Activated CD8-positive, alpha-beta T cell treated with anti-CD3 and anti-CD28 coated beads for 36 hours (primary cell): ENCODE results near the gene DIAPH2. TPM values are rescaled to one million over a fixed set of nuclear protein-coding genes. Genes with fewer than 3 reads are reported as not detected.

Source experiments
- ATAC-seq: fragments of 200-7000 bp; cut with Tn5 transposase; one replicate; pipeline ENCODE4 v1.10.0; 2021; ENCODE audit warnings: mild to moderate bottlenecking, moderate library complexity
- CTCF ChIA-PET: fragments of 350-600 bp; sonication (Branson Sonifier 250); formaldehyde crosslinking; loops from one replicate; lab custom pipeline; 2021; ENCODE audit warnings: antibody characterized with exemption; lab: Charles Lee
- POLR2A ChIA-PET: fragments of 350-600 bp; sonication (Branson Sonifier 250); formaldehyde crosslinking; loops from one replicate; lab custom pipeline; 2021; ENCODE audit warnings: antibody characterized with exemption; lab: Charles Lee
- DNase-seq: peaks from one replicate; pipeline ENCODE4 v3.0.0-alpha.2; 2020
- H3K27ac Mint-ChIP-seq: one replicate; pipeline ENCODE4 v1.8.0; 2021; ENCODE audit warnings: mild to moderate bottlenecking, mixed read lengths
- H3K27me3 Mint-ChIP-seq: one replicate; pipeline ENCODE4 v1.8.0; 2021; ENCODE audit warnings: mixed read lengths
- H3K36me3 Mint-ChIP-seq: one replicate; pipeline ENCODE4 v1.8.0; 2021; ENCODE audit warnings: low read depth, mixed read lengths
- H3K4me1 Mint-ChIP-seq: one replicate; pipeline ENCODE4 v1.8.0; 2021; ENCODE audit warnings: low read depth, mixed read lengths
- H3K4me3 Mint-ChIP-seq: one replicate; pipeline ENCODE4 v1.8.0; 2021; ENCODE audit warnings: mild to moderate bottlenecking, moderate library complexity, mixed read lengths
- H3K9me3 Mint-ChIP-seq: one replicate; pipeline ENCODE4 v1.8.0; 2021; ENCODE audit warnings: mixed read lengths
- CTCF ChIP-seq: fragments of 200-600 bp; IDR thresholded peaks from one replicate; pipeline ENCODE4 v1.8.0; 2022; ENCODE audit warnings: antibody characterized with exemption, mild to moderate bottlenecking
- intact Hi-C: fragments of 100-400 bp; cut with micrococcal nuclease; formaldehyde crosslinking; loops from one replicate; pipeline ENCODE4 v1.10.0; 2022
- total RNA-seq, 2 experiments: library from RNA; stranded (reverse); gene quantifications; one replicate each; pipeline ENCODE4 v1.2.3, GENCODE V29; 2021

DIAPH2 gene
- total RNA-seq, 2 experiments from 2014 or later: 8.1 to 8.5 TPM

GRCh38 chrX:97609938-97610337 is 925.3 kb downstream of the DIAPH2 start:
- no peaks in the 10 kb centered on the region for H3K27me3 Mint-ChIP-seq
- H3K36me3 Mint-ChIP-seq: no peaks in the 10 kb centered on the region
- H3K4me3 Mint-ChIP-seq: no peak overlapping the region
- ChIA-PET POLR2A (no interaction called here), CTCF (no interaction called here)
- no peak for ATAC-seq
- no peak for DNase-seq
- intact Hi-C loops: no loop called here
- no peaks in the 10 kb centered on the region for H3K9me3 Mint-ChIP-seq
- no peak for TF ChIP-seq CTCF
- H3K4me1 Mint-ChIP-seq: no peaks in the 10 kb centered on the region
- no peak overlapping the region for H3K27ac Mint-ChIP-seq

GRCh38 chrX:97616883-97617530 is 932.4 kb downstream of the DIAPH2 start:
- no peak for TF ChIP-seq CTCF
- intact Hi-C loops: no loop called here
- Mint-ChIP-seq H3K27ac (no peak overlapping the region), H3K9me3 (no peaks in the 10 kb centered on the region), H3K27me3 (no peaks in the 10 kb centered on the region), H3K4me3 (no peak overlapping the region), H3K36me3 (no peaks in the 10 kb centered on the region), H3K4me1 (no peaks in the 10 kb centered on the region)
- CTCF ChIA-PET: no interaction called here
- ATAC-seq (peak; percentile 53), DNase-seq (peak; percentile 23)
- POLR2A ChIA-PET: no interaction called here

GRCh38 chrX:97619499-97619898 is 934.9 kb downstream of the DIAPH2 start:
- Mint-ChIP-seq H3K27me3 (no peaks in the 10 kb centered on the region), H3K4me3 (no peak overlapping the region), H3K4me1 (no peaks in the 10 kb centered on the region), H3K36me3 (no peaks in the 10 kb centered on the region), H3K27ac (no peak overlapping the region), H3K9me3 (no peaks in the 10 kb centered on the region)
- CTCF ChIA-PET: no interaction called here
- POLR2A ChIA-PET: no interaction called here
- no peak for ATAC-seq
- no peak for TF ChIP-seq CTCF
- intact Hi-C loops: no loop called here
- no peak for DNase-seq

- Mint-ChIP-seq H3K27ac (no peak overlapping the region), H3K4me3 (no peak overlapping the region), H3K9me3 (no peaks in the 10 kb centered on the region), H3K27me3 (no peaks in the 10 kb centered on the region), H3K4me1 (no peaks in the 10 kb centered on the region), H3K36me3 (no peaks in the 10 kb centered on the region)
- POLR2A ChIA-PET: no interaction called here
- DNase-seq: no peak
- CTCF ChIA-PET: no interaction called here
- no peak for TF ChIP-seq CTCF
- ATAC-seq: no peak
- intact Hi-C loops: no loop called here
These were observed 937.5 kb downstream of the DIAPH2 start for GRCh38 chrX:97622111-97622510.

- Mint-ChIP-seq H3K9me3 (no peaks in the 10 kb centered on the region), H3K27me3 (peaks cover 4% of the 10 kb centered on the region), H3K4me1 (no peaks in the 10 kb centered on the region), H3K4me3 (no peak overlapping the region), H3K36me3 (no peaks in the 10 kb centered on the region), H3K27ac (no peak overlapping the region)
- no peak for ATAC-seq
- DNase-seq: no peak
- TF ChIP-seq CTCF: no peak
- intact Hi-C loops: no loop called here
- CTCF ChIA-PET: no interaction called here
- POLR2A ChIA-PET: no interaction called here
These were observed 943.7 kb downstream of the DIAPH2 start for GRCh38 chrX:97628326-97628725.
